ENCODE data around the gene ITFG1. TPM values are rescaled to one million over a fixed set of nuclear protein-coding genes. Genes with fewer than 3 reads are reported as not detected.
A peak's percentile ranks its signal among the peaks of the same experiment; 100 is the strongest.
"Not testable (repeated sequence)": the region's sequence is repeated elsewhere in the genome, so short reads cannot be mapped to it uniquely, and the experiment has no call there.

Gene ITFG1
- total RNA-seq, 1 donor from 2014 or later = 49.2 TPM

DNA sequence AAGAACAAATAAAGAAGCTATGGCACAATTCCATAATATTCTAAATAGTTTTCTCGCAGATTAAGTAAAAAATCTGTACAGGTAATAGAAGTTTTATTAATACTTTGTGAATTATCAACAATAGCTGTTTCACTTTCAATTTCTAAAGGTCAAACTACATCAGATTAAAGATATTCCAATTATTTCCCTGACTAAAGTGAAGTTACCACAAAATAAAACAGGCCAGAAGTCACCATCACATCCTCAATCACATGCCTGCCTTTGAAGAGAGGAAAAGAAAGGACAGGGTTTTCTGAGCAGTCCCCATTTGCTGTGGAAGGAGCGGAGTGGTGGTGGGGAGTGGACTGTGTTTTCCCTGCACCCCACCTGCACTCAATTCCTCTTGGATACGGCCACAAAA is 11.1 kb downstream of the ITFG1 start:
- H3K4me3 Mint-ChIP-seq = no peak overlapping the region
- no peaks in the 10 kb centered on the region for H3K9me3 Mint-ChIP-seq
- peaks cover 2% of the 10 kb centered on the region for H3K4me1 Mint-ChIP-seq
- peak overlapping the region; percentile 7 for H3K27ac Mint-ChIP-seq
- H3K27me3 Mint-ChIP-seq (ENCODE audit: low read depth) = no peaks in the 10 kb centered on the region
- peaks cover 27% of the 10 kb centered on the region for H3K36me3 Mint-ChIP-seq
- TF ChIP-seq, protein P1, sequence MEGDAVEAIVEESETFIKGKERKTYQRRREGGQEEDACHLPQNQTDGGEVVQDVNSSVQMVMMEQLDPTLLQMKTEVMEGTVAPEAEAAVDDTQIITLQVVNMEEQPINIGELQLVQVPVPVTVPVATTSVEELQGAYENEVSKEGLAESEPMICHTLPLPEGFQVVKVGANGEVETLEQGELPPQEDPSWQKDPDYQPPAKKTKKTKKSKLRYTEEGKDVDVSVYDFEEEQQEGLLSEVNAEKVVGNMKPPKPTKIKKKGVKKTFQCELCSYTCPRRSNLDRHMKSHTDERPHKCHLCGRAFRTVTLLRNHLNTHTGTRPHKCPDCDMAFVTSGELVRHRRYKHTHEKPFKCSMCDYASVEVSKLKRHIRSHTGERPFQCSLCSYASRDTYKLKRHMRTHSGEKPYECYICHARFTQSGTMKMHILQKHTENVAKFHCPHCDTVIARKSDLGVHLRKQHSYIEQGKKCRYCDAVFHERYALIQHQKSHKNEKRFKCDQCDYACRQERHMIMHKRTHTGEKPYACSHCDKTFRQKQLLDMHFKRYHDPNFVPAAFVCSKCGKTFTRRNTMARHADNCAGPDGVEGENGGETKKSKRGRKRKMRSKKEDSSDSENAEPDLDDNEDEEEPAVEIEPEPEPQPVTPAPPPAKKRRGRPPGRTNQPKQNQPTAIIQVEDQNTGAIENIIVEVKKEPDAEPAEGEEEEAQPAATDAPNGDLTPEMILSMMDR (IDR thresholded peaks at IDR 0.05; ENCODE audit: unreplicated experiment) = no peak
- DNase-seq (ENCODE audit: low spot score in 2 of 2, unreplicated experiment in 2 of 2) = no peak

DNA sequence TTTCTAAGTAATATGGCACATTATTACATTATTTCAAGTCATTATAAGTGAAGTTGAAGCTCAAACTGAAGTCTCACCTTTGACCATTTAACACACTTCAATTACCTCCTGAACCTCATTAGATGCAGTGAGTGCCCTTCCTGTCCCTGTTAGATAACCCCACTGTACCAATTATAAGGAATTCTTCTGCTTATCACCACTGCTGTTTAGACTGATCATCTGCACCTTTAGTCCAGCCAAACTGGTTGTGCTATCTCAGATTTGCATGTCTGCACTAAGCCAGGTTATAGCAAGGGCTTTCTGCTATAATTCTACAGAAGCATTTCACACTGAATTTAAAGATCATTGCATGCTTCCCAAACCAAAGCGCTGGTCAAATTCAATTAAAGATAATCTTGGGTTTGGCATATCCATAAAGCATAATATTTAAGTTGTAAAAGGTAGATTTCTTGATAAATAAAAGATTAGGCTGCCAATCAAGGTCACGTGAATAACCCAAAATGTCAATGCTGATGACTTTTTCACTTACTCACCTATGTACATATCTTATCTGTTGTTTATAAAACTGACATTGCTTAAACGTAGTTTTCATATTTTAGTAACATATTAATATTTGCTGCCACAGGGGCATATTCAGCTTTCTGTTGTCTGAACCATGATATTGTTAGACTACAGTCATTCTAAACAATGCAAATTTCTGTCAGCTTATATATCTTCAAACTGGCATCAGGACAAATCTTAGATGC is 11.9 kb downstream of the ITFG1 start:
- Mint-ChIP-seq H3K4me3 (no peak overlapping the region), H3K4me1 (peaks cover 2% of the 10 kb centered on the region), H3K9me3 (no peaks in the 10 kb centered on the region), H3K27me3 (ENCODE audit: low read depth) (no peaks in the 10 kb centered on the region), H3K27ac (no peak overlapping the region), H3K36me3 (peaks cover 24% of the 10 kb centered on the region)
- no peak for DNase-seq (ENCODE audit: low spot score in 2 of 2, unreplicated experiment in 2 of 2)
- TF ChIP-seq, protein P1 (IDR thresholded peaks at IDR 0.05; ENCODE audit: unreplicated experiment) = no peak

DNA sequence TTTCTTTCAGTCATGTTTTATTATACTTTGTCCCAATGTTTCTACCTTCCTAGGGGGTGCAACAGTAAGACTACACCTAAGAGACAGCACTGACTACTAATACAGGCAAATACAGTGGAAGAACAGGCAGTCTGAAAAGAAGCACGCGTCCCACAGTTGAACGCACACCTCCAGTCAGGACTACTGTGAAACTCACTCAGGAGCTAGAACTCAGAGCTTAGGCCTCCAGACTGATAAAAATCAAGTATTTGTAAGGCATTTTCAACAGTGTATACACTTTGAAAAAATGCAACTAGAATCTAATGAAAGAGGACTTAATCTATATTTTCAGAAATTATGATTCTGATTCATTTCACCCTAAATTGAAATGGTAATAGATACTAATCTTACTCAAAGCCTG is 14.4 kb downstream of the ITFG1 start:
- peaks cover 2% of the 10 kb centered on the region for H3K4me1 Mint-ChIP-seq
- H3K36me3 Mint-ChIP-seq = peaks cover 29% of the 10 kb centered on the region
- TF ChIP-seq, protein P1 (IDR thresholded peaks at IDR 0.05; ENCODE audit: unreplicated experiment) = no peak
- H3K9me3 Mint-ChIP-seq = peaks cover 14% of the 10 kb centered on the region
- no peaks in the 10 kb centered on the region for H3K27me3 Mint-ChIP-seq (ENCODE audit: low read depth)
- H3K27ac Mint-ChIP-seq = no peak overlapping the region
- H3K4me3 Mint-ChIP-seq = no peak overlapping the region
- no peak for DNase-seq (ENCODE audit: low spot score in 2 of 2, unreplicated experiment in 2 of 2)

DNA sequence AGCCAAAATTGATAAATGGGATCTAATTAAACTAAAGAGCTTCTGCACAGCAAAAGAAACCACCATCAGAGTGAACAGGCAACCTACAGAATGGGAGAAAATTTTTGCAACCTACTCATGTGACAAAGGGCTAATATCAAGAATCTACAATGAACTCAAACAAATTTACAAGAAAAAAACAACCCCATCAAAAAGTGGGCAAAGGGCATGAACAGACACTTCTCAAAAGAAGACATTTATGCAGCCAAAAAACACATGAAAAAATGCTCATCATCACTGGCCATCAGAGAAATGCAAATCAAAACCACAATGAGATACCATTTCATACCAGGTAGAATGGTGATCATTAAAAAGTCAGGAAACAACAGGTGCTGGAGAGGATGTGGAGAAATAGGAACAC is 18.0 kb downstream of the ITFG1 start:
- not testable (repeated sequence) for H3K4me1 Mint-ChIP-seq, H3K27ac Mint-ChIP-seq

DNA sequence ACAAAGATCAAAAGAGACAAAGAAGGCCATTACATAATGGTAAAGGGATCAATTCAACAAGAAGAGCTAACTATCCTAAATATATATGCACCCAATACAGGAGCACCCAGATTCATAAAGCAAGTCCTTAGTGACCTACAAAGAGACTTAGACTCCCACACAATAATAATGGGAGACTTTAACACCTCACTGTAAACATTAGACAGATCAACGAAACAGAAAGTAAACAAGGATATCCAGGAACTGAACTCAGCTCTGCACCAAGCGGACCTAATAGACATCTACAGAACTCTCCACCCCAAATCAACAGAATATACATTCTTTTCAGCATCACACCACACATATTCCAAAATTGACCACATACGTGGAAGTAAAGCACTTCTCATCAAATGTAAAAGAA is 20.8 kb downstream of the ITFG1 start:
- H3K4me1 Mint-ChIP-seq; DNase-seq (ENCODE audit: low spot score in 2 of 2, unreplicated experiment in 2 of 2); H3K4me3 Mint-ChIP-seq; H3K27ac Mint-ChIP-seq; H3K27me3 Mint-ChIP-seq (ENCODE audit: low read depth): not testable (repeated sequence)
- peaks cover 54% of the 10 kb centered on the region for H3K36me3 Mint-ChIP-seq
- peaks cover 30% of the 10 kb centered on the region for H3K9me3 Mint-ChIP-seq

More for the DNA sequence above, 18.0 kb downstream of the ITFG1 start:
- not testable (repeated sequence) for H3K4me3 Mint-ChIP-seq; DNase-seq (ENCODE audit: low spot score in 2 of 2, unreplicated experiment in 2 of 2); H3K27me3 Mint-ChIP-seq (ENCODE audit: low read depth)
- peaks cover 30% of the 10 kb centered on the region for H3K9me3 Mint-ChIP-seq
- peaks cover 48% of the 10 kb centered on the region for H3K36me3 Mint-ChIP-seq

DNA sequence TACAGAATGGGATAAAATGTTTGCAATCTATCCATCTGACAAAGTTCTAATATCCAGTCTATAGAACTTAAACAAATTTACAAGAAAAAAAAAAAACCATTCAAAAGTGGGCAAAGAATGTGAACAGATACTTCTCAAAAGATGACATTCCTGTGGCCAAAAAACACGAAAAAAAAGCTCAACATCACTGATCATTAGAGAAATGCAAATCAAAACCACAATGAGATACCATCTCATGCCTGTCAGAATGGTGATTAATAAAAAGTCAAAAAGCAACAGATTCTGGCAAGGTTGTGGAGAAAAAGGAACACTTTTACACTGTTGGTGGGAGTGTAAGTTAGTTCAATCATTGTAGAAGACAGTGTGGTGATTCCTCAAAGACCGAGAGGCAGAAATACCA is 26.6 kb downstream of the ITFG1 start:
- H3K27ac Mint-ChIP-seq; H3K4me1 Mint-ChIP-seq; DNase-seq (ENCODE audit: low spot score in 2 of 2, unreplicated experiment in 2 of 2); H3K27me3 Mint-ChIP-seq (ENCODE audit: low read depth); H3K4me3 Mint-ChIP-seq: not testable (repeated sequence)
- Mint-ChIP-seq H3K36me3 (peaks cover 39% of the 10 kb centered on the region), H3K9me3 (peaks cover 21% of the 10 kb centered on the region)

DNA sequence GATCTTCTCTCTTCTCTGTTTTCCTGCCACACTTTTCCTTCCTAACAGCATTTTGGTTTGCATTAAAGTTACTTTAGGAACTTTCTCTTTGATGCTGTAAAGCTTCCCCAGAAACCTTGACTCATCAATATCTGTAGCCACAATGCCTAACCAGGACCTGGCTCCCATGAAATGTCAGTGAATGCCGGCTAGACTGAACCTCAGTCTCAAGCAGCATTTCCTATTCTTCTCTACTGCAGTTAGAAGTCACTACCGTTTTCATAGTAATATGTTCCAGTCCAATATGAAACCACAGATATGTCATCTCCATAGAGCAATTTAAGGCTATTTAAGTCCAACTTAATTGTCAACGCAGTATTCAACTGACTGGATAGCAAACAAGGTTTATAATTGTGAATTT is 28.9 kb downstream of the ITFG1 start:
- Mint-ChIP-seq H3K27ac (no peak overlapping the region), H3K4me1 (no peaks in the 10 kb centered on the region), H3K27me3 (ENCODE audit: low read depth) (no peaks in the 10 kb centered on the region), H3K4me3 (no peak overlapping the region), H3K9me3 (peaks cover 18% of the 10 kb centered on the region), H3K36me3 (peaks cover 32% of the 10 kb centered on the region)
- no peak for DNase-seq (ENCODE audit: low spot score in 2 of 2, unreplicated experiment in 2 of 2)
- TF ChIP-seq, protein P1 (IDR thresholded peaks at IDR 0.05; ENCODE audit: unreplicated experiment) = no peak
